ENCODE results near the gene PARP12. TPM values are rescaled to one million over a fixed set of nuclear protein-coding genes. Genes with fewer than 3 reads are reported as not detected.

PARP12 gene
- total and polyA plus RNA-seq, 2 of the 13 experiments (the other 11 are each of a cell fraction or from before 2014, with no cell fraction given): 15.5 to 35.2 TPM

GRCh38 chr7:140025814-140026433 is 36.8 kb downstream of the PARP12 start:
- in situ Hi-C loops (cut with HindIII; ENCODE audit: extremely low pct_ligation_motif_present, low pct_unique_long_range_greater_than_20kb) (no loop called here), intact Hi-C loops (cut with micrococcal nuclease; ENCODE audit: unreplicated experiment) (no loop called here)
- H3K4me3 ChIP-seq (replicated peaks in 1 of 3; ENCODE audit: insufficient read depth in 1 of 3, low read depth in 2 of 3, low read length in 3 of 3): no peak overlapping the region
- no peak overlapping the region for H3K4me2 ChIP-seq (ENCODE audit: low read depth, low read length)
- H3K9ac ChIP-seq (ENCODE audit: insufficient read depth, low read depth, low read length): no peak overlapping the region
- no peaks in the 10 kb centered on the region for H3K27me3 ChIP-seq (ENCODE audit: control insufficient read depth in 1 of 2, insufficient read depth in 2 of 2, low read length in 2 of 2)
- WGBS (ENCODE audit: low lambda C conversion rate): 91% methylated on average over 12 of the region's 12 CpGs
- no TSS peak for BruUV-seq (replicated peaks)
- ATAC-seq (no peak), DNase-seq (ENCODE audit: low spot score) (no peak), FAIRE-seq (no peak)
- H3K9me3 ChIP-seq (ENCODE audit: low read length): no peaks in the 10 kb centered on the region
- peaks cover 0 to 3% of the 10 kb centered on the region in 2 experiments; a peak in 1 of 5 replicates for H3K36me3 ChIP-seq (replicated peaks in 1 of 2; ENCODE audit: control insufficient read depth in 1 of 2, insufficient read depth in 2 of 2, low read length in 2 of 2)
- H3K4me1 ChIP-seq (ENCODE audit: insufficient read depth, low read length): no peaks in the 10 kb centered on the region
- H2AFZ ChIP-seq (ENCODE audit: low read length): no peak overlapping the region
- POLR2A ChIA-PET: no interaction called here
- H3K79me2 ChIP-seq (ENCODE audit: insufficient read depth, low read length): no peaks in the 10 kb centered on the region
- no peak overlapping the region for H3K27ac ChIP-seq (ENCODE audit: extremely low read length, insufficient read depth, low read length)
- CTCF ChIA-PET (ENCODE audit: low intra/inter-chr PET ratio, low total read pairs): no interaction called here
- H4K20me1 ChIP-seq (ENCODE audit: insufficient read depth, low read length): no peaks in the 10 kb centered on the region
- no peak for TF ChIP-seq NCOA2 (CRISPR knock-in tag; IDR thresholded peaks at IDR 0.05)
- no peak for TF ChIP-seq PBX2 (CRISPR knock-in tag; IDR thresholded peaks at IDR 0.05)
- no peak for TF ChIP-seq RBM39 (IDR thresholded peaks at IDR 0.05; ENCODE audit: low read depth, low read length, poor library complexity, severe bottlenecking)
- no peak for TF ChIP-seq ZNF224 (CRISPR knock-in tag; IDR thresholded peaks at IDR 0.05)
- TF ChIP-seq THAP7 (CRISPR knock-in tag; IDR thresholded peaks at IDR 0.05): no peak
- no peak for TF ChIP-seq CCDC6 (CRISPR knock-in tag; IDR thresholded peaks at IDR 0.05)
- no peak for TF ChIP-seq ZNF124 (CRISPR knock-in tag; IDR thresholded peaks at IDR 0.05)
